Glutamatergic neuron (in vitro differentiated cells): ENCODE results near the gene STARD8. TPM values are rescaled to one million over a fixed set of nuclear protein-coding genes. Genes with fewer than 3 reads are reported as not detected.

Experiments
- DNase-seq: peaks from one replicate; pipeline ENCODE4 v3.0.0; 2022
- H3K27ac Mint-ChIP-seq: one replicate; pipeline ENCODE4 v1.8.0; 2020; ENCODE audit warnings: mild to moderate bottlenecking, mixed read lengths, inconsistent platforms; ENCODE audit not compliant: unreplicated experiment
- H3K27me3 Mint-ChIP-seq: one replicate; pipeline ENCODE4 v1.8.0; 2020; ENCODE audit warnings: mild to moderate bottlenecking, moderate library complexity, mixed read lengths, inconsistent platforms; ENCODE audit not compliant: unreplicated experiment
- H3K36me3 Mint-ChIP-seq: one replicate; pipeline ENCODE4 v1.8.0; 2020; ENCODE audit warnings: mild to moderate bottlenecking, mixed read lengths, inconsistent platforms; ENCODE audit not compliant: unreplicated experiment
- H3K4me1 Mint-ChIP-seq: one replicate; pipeline ENCODE4 v1.8.0; 2020; ENCODE audit warnings: mild to moderate bottlenecking, low read depth, mixed read lengths, inconsistent platforms; ENCODE audit not compliant: unreplicated experiment
- H3K4me3 Mint-ChIP-seq: one replicate; pipeline ENCODE4 v1.8.0; 2020; ENCODE audit warnings: mild to moderate bottlenecking, mixed read lengths, inconsistent platforms; ENCODE audit not compliant: unreplicated experiment
- H3K9me3 Mint-ChIP-seq: one replicate; pipeline ENCODE4 v1.8.0; 2020; ENCODE audit warnings: mild to moderate bottlenecking, moderate library complexity, mixed read lengths, inconsistent platforms; ENCODE audit not compliant: unreplicated experiment
- total RNA-seq: library from RNA; stranded (reverse); fragmentation: NEBNext Ultra II Directional; extraction: Animal tissue kit (Norgen Biotek cat#: 25700); gene quantifications from one replicate; pipeline ENCODE4 v1.2.1, GENCODE V29; 2021; ENCODE audit not compliant: unreplicated experiment
- TF ChIP-seq, protein P1 (sequence below): fragments of 200-600 bp; sonication (generic); IDR thresholded peaks from one replicate; pipeline ENCODE4 v1.5.0; 2021; ENCODE audit not compliant: partially characterized antibody, unreplicated experiment

Gene STARD8
- total RNA-seq, 1 donor from 2014 or later, result 1.1 TPM

DNA sequence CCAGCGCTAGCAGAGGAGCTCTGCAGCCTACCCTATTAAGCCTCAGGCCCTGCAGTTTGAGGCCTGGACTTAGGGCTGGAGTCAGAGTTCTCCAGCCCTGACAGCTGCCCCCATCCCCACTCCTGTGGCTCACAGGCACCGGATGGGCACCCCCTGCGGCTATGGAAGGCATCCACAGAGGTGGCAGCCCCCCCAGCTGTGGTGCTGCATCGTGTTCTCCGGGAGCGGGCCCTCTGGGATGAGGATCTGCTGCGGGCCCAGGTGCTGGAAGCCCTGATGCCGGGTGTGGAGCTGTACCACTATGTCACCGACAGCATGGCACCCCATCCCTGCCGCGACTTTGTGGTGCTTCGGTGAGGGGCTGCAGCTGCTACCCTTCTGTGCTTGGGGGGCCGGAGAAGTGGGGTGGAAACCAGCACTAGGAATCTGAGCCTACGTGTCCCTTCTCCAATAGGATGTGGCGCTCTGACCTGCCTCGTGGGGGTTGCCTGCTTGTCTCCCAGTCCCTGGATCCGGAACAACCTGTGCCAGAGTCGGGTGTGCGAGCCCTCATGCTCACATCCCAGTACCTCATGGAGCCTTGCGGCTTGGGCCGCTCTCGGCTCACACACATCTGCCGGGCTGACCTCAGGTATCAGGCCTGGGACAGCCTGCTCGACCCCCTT lies 76.2 kb downstream of the STARD8 start:
- H3K4me3 Mint-ChIP-seq, result no peak overlapping the region
- no peak for DNase-seq
- peaks cover 2% of the 10 kb centered on the region for H3K27me3 Mint-ChIP-seq
- H3K36me3 Mint-ChIP-seq, result no peaks in the 10 kb centered on the region
- TF ChIP-seq, protein P1, sequence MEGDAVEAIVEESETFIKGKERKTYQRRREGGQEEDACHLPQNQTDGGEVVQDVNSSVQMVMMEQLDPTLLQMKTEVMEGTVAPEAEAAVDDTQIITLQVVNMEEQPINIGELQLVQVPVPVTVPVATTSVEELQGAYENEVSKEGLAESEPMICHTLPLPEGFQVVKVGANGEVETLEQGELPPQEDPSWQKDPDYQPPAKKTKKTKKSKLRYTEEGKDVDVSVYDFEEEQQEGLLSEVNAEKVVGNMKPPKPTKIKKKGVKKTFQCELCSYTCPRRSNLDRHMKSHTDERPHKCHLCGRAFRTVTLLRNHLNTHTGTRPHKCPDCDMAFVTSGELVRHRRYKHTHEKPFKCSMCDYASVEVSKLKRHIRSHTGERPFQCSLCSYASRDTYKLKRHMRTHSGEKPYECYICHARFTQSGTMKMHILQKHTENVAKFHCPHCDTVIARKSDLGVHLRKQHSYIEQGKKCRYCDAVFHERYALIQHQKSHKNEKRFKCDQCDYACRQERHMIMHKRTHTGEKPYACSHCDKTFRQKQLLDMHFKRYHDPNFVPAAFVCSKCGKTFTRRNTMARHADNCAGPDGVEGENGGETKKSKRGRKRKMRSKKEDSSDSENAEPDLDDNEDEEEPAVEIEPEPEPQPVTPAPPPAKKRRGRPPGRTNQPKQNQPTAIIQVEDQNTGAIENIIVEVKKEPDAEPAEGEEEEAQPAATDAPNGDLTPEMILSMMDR, result no peak
- H3K9me3 Mint-ChIP-seq, result peaks cover 2% of the 10 kb centered on the region
- H3K4me1 Mint-ChIP-seq, result no peaks in the 10 kb centered on the region
- no peak overlapping the region for H3K27ac Mint-ChIP-seq

DNA sequence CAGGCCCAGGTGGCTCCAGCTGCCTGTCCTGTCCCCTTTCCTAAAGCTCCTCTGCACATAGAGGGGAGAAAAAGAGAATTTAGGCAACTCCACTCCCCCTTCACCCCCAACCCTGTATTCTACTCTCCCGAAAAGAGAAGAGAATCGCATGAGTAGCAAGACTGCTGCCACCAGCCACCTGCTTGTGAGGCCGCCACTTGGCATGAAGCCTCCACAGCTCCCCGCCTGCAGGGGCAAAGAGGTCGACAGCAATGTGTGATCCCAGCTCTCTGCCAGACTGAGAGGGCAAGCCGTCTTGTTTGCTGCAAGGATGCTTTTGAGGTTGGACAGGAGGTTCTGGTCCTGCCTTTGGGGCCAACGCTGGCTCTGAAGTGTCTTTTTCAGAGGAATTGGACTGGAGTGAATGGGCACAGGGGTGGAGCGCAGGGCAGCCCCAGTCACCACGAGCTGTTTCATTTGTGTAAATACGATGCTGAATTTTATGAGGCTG lies 77.1 kb downstream of the STARD8 start:
- TF ChIP-seq, protein P1, result no peak
- Mint-ChIP-seq H3K27me3 (peaks cover 2% of the 10 kb centered on the region), H3K9me3 (peaks cover 2% of the 10 kb centered on the region), H3K4me1 (no peaks in the 10 kb centered on the region), H3K4me3 (no peak overlapping the region), H3K27ac (no peak overlapping the region), H3K36me3 (no peaks in the 10 kb centered on the region)
- no peak for DNase-seq

DNA sequence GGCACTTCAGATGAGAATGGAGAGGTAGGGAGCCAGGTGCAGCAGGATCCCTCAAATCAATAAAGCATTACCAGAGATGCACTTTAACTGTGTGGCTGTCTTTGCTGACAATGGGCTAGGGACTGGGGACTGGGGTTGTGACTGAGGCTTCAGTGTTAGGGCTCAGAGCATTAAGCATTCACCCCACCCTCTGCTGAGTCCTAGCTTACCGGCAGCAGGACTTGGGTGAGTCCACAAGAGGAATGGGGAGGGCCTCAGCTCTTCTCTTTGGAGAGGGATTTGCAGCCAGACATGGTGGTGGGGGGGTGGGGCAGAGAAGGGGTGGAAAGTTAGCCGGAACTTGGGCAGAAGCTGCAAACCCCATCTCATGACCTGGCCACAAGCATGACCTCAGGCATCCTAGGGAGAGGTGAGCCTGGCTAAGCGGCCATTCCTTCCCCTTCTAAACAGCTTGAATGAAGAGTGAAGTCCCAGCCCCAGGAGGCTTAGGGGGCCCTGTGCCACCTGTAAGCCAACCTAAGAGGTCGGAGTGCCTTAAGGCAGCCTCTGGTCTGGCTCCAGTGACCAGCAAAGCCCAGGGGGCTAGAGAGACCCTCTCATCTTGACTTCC lies 78.4 kb downstream of the STARD8 start:
- Mint-ChIP-seq H3K27ac (no peak overlapping the region), H3K4me3 (no peak overlapping the region), H3K36me3 (no peaks in the 10 kb centered on the region), H3K4me1 (no peaks in the 10 kb centered on the region), H3K27me3 (peaks cover 2% of the 10 kb centered on the region), H3K9me3 (peaks cover 2% of the 10 kb centered on the region)
- DNase-seq, result no peak
- TF ChIP-seq, protein P1, result no peak

DNA sequence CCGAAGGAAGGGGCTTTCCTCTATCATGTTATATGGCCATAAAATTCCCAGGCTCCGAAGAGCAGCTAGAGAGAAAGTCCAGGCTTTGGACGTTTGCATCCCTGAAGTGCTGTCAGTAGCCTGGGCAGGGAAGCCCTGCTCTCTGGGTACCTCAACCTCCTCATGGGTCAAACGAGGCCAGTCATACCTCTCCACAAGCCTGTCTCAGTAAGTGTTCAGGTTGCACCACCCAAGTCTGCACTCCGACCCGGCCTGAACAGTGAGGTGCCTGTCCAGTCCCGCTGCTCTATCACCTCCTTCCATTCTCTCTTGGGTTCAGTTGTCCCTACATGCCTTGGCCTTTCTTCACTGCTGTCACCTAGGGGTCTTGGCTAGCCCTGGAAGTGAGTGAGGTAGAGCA lies 78.9 kb downstream of the STARD8 start:
- H3K4me1 Mint-ChIP-seq, result no peaks in the 10 kb centered on the region

DNA sequence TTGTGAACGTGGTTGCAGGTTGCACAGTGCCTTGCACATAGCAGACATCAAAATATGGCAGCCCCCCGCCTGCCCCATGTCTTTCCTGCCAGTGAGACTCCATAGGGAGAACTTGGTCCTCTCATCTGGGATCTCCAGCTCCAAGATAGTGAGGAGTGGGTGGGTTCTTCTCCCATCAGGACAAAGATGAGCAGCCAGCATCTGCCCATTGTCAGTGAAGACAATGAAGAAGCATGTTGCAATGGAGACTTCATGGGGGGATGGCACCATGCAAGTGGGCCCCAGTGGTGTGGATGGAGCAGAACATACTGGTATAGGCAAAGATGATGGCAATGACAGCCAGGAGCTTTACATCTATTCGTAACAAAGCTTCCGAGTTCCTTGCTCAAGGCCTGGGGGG lies 80.2 kb downstream of the STARD8 start:
- TF ChIP-seq, protein P1, result no peak
- Mint-ChIP-seq H3K9me3 (peaks cover 2% of the 10 kb centered on the region), H3K27me3 (peaks cover 2% of the 10 kb centered on the region)

More for the DNA sequence above, 78.9 kb downstream of the STARD8 start:
- Mint-ChIP-seq H3K4me3 (no peak overlapping the region), H3K27me3 (peaks cover 2% of the 10 kb centered on the region), H3K27ac (no peak overlapping the region), H3K36me3 (no peaks in the 10 kb centered on the region), H3K9me3 (peaks cover 2% of the 10 kb centered on the region)
- DNase-seq, result no peak
- TF ChIP-seq, protein P1, result no peak

More for the DNA sequence above, 80.2 kb downstream of the STARD8 start:
- no peak overlapping the region for H3K4me3 Mint-ChIP-seq
- no peak overlapping the region for H3K27ac Mint-ChIP-seq
- H3K4me1 Mint-ChIP-seq, result no peaks in the 10 kb centered on the region
- no peaks in the 10 kb centered on the region for H3K36me3 Mint-ChIP-seq
- no peak for DNase-seq
